Pulmonary artery endothelial cell (primary cell): ENCODE results near the gene NCAM2. TPM values are rescaled to one million over a fixed set of nuclear protein-coding genes. Genes with fewer than 3 reads are reported as not detected.
"Not testable (repeated sequence)": the region's sequence is repeated elsewhere in the genome, so short reads cannot be mapped to it uniquely, and the experiment has no call there.

ENCODE experiments used
- DNase-seq: peaks from one replicate; pipeline ENCODE4 v3.0.0-alpha.2; 2011; ENCODE audit warnings: low read depth, low spot score
- total RNA-seq: library from RNA; depleted of rRNA; stranded (reverse); fragments of >200 nt; gene quantifications from 2 replicates; pipeline ENCODE4 v1.2.3, GENCODE V29; 2014

NCAM2 gene
- total RNA-seq, 1 donor from 2014 or later = 0.40 TPM

DNA sequence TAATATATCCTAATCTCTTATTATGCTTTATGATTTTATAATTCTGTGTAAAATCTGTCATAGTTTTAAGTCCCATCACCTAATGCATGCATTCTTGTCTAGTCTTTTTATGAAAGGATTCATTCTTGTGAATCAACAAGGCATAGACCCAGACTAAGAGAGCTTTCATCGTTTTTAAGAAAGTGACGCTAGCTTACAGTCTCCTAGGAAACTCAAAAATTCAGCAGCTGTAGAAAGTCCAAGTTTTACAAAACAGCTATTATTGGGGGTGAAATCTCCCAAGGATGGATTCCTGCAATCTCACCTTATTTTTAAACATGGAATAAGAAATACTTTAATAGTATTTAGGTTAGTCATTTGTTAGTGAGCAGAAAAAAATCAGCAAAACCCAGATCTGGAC is 104.7 kb downstream of the NCAM2 start:
- no peak for DNase-seq

DNA sequence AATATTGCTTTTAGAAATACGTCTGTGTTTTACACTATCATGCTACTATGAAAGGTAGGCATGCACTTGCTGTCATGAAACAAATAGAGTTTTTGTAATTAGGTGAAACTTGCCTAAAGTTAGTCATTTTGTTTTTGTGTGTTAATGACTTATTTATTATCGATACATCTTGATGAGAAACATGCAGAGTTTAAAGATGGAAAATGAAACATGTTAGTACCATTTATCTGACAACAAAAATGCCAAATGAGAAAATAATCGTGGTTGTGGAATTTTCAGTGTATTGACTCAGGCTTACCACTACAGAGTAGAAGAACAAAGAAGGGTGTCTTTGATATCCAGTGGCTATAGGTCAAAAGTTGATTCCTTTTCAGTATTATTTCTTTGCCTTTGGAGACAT is 105.5 kb downstream of the NCAM2 start:
- DNase-seq = no peak

DNA sequence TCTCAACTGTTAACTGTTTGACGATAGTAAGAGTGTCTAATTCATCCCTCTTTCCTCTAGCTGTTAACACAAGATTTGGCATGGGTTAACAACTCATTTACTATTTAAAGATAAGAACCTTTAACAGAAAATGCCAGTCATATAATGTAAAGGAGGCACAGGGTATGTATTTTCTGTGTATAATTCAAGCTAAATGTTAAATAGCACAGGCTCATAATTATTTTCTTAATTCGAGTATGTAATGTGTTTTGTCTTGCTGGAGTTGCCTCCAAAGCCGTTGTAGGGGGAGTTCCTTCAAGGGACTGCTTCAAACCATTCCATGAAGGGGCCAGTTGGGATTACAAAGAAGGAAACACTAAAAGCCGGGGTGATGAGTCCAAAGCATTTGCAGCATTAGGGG is 111.5 kb downstream of the NCAM2 start:
- DNase-seq = no peak

DNA sequence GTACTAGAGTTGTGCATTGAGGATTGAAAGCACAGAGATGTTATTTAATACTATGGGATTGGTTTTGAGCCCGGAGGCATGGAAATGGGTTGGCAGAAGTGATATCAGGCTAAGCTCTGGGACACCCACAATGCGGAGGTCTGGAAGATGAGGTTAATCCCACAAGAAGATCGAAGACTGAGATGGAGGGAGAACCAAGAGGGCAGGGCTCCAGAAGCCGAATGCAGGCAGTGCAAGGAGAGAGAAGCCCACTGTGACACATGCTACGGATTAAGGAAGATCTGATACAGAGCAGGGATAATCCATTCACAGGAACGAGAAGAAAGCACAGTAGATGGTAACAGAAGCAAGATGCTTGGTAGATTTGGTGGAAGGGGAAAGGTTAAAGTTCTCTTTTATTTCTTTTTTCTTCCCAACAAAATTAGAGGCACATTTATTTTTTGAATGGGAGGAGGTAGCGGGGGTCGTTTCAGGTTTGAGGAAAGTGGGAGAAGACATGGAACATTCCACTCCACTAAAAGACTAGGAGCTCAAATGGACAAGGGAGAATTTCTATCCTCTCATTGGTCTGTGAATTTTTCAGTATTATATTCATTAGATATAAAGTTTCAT is 113.2 kb downstream of the NCAM2 start:
- DNase-seq = no peak

DNA sequence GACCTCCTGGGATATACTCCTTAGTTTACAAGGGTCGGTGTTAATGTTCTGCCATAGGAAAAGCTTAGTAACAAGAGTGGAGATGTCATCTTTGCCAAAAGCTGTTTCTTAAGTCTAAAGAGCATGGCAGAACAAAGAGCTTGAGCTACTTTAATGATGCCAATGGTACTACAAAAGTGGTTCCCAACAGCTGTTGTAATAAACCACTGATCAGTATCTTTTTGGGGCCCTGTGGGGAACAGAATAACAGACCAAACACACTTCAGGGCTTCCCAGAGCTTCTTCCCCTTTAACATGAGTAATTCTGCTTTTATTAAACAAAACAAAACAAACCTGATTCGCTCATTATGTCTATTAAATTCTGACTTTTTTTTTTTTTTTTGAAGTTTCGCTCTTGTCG is 116.3 kb downstream of the NCAM2 start:
- DNase-seq = no peak

DNA sequence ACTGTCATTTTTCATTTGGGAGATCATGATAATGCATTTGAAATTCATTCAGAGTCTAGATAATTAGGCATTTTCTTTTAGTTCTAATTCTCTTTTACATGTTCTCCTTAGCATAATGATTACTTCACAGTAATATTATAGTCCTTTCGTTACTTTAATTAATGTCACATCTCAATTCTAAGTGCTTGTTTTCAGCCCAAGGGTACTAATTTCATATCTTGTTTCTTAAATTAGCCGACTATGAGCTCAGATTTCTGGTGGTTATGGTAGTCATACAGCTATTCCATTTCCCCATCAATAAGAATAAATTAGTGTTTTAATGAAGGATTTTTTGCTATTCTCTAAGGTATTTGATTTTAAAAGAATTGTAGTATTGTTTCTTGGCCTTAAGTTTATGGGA is 120.9 kb downstream of the NCAM2 start:
- DNase-seq = no peak

DNA sequence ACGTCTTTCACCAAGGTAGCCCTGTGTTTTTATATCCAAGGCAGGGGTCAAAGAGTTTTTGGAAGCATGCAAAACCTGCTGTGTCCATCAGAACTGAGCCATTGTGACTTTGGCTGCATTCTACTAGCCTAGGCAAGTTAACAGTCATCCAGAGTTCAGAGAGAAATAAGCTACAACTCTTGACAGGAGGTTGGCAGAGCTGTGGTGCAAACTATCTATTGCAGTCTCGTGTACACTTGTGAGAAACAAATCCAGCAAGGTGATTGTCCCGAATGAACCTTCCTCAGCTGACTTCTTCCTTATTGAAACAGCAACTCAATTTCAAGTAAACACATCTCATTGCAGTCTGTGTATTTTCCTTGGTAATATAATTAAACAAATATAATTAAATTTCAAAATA is 124.5 kb downstream of the NCAM2 start:
- no peak for DNase-seq

DNA sequence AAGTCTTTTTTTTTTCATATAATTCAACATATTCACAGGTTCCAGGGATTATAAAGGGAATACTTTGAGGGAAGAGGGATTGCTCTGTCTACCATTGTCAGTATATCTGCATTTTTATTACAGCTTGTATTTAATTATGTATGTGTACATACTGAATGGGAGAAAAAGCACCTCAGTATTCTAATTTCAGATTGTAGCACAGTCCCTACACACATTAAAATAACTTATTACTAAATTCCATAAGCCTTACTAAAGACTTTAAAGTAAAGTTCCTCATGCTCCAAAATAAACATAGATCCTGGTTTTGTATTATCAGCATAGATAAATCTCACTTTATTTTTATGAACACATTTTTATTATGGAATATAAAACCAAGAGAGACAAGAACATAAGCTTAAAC is 134.2 kb downstream of the NCAM2 start:
- no peak for DNase-seq

DNA sequence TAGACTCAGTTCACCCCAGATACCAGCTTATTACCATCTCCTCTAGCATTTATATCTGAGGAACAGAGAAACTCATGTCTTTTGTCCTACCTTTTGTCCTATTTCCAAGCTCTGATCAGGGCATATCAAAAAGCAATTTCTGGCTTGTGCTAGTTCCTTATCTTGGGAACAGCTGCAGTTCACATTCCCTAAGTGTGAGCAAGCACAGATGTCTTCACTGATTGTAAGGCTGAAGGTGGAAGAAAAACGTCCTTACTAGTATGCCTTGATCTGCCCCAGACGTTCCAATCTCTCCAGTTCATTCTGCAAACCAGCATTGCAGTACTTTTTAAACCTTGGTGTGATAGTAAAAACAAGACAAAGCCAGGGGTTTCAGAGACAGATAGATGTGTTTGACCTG is 139.8 kb downstream of the NCAM2 start:
- no peak for DNase-seq

DNA sequence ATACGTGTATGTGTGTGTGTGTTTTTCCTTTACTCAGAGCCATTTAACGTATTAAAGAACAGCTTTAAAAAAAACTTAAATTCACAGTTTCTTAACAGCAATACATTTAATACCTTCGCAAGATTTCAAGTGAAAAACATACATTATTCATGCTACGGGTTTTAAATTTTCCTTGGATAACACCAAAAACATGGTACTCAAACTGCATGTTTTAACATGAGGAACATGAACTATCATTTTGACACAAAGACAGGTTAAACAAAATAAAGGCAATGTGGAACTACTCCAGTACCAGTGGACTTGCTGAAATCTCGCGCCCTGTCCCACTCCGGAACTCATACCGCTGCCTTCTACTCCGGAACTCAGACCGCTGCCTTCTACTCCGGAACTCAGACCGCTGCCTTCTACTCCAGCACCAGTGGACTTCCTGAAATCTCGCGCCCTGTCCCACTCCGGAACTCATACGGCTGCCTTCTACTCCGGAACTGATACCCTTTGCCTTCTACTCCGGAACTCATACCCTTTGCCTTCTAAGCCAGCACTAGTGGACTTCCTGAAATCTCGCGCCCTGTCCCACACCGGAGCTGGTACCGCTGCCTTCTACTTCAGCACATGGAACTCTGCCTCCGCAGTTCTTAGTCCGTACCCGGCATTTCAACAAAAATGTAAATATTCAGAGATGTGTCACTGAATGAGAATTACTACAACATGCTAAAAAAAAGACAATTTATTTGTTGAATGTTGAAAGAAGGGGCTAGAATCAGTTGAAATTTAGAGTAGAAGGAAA is 148.6 kb downstream of the NCAM2 start:
- DNase-seq = no peak

DNA sequence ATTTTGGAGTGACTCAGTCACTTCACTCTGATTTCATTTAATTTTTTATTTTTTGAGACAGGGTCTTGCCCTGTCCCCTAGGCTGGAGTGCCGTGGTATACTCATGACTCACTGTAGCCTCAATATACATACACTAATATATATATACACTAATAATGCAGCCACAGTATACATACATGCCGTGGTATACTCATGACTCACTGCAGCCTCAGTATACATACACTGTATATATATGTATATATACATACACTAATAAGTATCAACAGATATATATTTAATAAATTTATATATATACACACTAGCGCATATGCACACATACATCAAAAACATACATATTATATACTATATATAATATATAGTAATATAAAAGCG is 149.2 kb downstream of the NCAM2 start:
- no peak for DNase-seq

DNA sequence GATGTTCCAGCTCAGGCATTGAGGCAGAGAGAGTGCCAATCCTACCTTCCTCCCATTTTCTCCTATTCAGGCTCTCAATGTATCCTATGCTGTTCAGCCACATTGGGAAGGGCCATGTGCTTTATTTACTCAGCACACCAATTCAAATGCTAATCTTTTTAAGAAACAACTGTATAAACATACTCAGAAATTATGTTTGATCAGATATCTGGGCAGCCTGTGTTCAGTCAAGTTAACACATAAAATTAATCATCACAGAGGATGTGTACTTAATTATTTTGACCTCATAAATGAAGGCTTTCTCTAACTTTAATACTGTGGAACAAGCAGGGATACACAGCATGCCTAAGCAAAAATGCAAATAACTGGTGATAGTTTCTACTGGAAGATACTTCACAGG is 149.8 kb downstream of the NCAM2 start:
- DNase-seq = no peak

DNA sequence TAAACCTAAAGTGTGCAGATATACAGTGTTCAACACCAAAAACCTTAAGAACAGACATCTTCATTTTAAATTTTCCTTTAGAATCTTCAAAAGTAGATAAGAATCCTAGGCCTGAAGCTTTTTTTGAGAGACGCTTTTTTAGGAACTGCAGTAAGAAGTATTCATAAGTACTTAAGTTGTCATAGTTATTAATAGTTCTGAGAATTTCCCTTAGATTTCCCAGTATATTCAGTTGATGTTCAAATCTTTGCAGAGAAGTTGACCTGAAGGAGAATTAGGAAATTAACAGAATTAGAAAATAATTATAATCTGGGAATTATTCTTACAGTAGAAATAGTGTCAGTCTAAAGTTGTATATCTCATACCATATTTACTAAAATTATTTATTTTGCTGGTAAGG is 150.3 kb downstream of the NCAM2 start:
- no peak for DNase-seq

DNA sequence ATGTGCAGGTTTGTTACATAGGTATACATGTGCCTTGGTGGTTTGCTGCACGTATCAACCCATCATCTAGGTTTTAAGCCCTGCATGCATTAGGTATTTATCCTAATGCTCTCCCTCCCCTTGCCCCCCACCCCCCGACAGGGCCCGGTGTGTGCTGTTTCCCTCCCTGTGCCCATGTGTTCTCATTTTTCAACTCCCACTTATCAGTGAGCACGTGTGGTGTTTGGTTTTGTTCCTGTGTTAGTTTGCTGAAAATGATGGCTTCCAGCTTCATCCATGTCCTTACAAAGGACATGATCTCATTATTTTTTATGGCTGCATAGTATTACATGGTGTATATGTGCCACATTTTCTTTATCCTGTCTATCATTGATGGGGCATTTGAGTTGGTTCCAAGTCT is 151.2 kb downstream of the NCAM2 start:
- not testable (repeated sequence) for DNase-seq

DNA sequence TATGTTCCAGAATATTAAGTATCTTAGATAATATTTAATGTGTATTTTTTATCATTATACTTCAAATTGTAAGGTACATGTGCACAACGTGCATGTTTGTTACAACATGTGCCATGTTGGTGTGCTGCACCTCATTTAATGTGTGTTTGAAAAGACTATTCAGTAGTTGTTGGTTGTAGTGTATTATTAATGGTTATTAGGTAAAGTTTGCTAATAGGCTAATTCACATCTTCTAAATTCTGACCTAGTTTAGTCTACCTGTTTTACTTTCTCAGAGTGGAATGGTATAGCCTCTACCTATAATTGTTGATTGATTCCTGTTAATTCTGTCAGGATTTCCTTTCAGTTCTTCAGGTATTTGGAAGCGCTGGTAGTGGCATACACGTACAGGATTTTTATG is 153.0 kb downstream of the NCAM2 start:
- DNase-seq = no peak

DNA sequence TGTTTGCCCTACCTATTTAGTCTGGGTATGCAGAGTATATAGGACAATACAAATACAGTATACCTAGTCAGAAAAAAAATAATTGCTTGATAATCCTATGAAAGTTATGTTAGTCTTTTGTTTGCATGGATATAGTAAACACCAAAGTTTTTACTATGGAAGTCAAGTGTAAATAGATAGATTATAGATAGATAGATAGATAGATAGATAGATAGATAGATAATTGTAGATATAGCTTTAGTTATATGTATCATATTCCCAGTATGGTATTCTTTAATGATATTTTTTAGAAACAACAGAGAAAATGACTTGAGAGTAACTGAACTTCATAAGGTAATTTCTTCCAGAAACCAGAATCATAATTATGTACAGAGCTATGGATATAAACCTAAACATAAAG is 158.2 kb downstream of the NCAM2 start:
- no peak for DNase-seq

DNA sequence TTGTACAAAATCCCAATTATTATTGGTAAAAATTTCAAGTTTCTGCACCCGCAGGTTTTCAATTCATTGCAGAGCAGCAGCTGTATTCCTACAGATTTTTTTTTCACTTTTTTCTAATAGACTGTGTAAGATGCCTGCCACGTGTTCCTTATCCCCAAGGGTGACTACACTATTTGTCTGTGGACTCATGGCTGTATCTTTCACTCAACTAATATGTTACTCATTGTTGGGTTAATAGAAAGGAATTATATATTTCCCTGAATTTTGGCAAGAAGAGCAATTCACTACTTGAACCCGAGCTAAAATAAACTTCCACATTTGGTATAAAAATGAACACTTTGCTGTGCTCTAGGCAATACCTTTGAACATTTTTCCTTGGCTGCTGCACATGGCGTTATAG is 158.7 kb downstream of the NCAM2 start:
- no peak for DNase-seq

DNA sequence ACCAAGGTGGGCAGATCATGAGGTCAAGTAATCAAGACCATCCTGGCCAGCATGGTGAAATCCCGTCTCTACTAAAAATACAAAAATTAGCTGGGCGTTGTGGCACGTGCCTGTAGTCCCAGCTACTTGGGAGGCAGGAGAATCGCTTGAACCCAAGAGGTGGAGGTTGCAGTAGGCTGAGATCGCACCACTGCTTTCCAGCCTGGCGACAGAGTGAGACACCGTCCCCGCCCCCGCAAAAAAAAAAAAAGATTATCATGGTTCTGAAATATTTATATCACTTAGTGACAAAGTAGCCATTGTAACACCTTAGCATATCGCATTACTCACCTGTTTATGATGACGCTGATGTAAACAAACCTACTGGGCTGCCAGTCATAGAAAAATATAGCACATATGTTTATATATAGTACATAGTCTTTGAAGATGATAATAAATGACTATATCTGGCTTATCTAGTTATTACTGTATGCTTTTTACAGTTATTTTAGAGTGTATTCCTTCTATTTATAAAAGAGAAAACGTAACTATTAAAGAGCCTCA is 160.2 kb downstream of the NCAM2 start:
- DNase-seq = no peak

DNA sequence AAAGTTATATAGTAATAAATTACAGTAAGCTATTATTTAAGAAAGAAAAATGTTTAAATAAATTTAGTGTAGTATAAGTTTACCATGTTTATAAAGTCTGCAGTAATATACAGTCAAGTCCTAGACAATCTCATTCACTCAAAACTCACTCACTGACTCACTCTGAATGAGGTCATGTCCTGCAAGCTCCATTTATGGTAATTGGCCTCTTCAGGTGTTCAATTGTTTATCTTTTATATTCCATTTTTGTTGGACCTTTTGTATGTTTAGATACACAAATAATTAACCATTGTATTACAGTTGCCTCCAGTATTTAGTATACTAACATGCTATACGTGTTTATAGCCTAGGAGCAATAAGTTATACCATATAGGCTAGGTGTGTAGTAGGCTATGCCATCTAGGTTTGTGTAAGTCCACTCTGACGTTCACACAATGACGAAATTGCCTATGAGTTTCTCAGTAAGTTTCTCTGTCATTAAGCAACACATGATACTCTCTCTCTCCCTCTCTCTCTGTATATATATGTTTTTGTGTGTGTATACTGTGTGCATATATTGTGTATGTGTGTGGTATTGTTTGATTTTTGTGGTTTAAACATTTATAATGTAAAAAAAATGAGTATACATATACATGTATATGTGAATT is 161.2 kb downstream of the NCAM2 start:
- no peak for DNase-seq

DNA sequence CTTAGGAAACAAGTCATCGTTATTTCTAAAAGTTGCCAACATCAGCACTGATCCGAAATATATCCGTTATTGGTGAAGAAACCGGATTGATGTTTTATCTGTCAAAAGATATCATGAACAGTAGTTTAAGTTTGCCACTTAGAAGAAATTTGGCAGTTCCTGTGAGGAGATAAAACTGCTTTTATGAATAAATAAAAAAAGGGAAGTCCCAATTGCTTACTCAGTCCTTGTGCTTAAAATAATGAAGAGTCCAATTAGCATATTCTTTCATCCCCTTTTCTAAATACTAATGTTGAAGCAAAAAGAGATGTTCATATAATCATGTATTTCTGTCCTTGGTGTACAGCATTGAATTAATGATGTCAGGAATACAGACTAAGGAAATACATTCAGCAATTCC is 164.6 kb downstream of the NCAM2 start:
- no peak for DNase-seq

DNA sequence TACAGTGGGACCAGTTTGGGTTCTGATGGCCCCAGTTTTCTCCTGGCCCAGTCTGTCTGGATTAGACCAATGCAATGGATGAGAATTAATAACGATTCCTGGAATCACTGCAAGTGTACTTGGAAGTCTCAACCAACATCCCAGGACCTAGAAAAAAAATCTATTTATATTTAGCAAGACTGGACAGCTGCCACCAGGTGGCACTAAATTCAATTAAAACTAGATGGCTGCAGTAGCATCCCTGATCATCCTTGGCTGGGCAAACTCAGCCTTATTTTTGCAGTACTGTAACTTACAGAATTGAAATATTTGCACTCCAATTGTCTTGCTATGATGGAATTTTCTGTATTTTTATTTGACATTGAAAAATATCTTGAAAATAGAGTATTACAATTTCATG is 165.7 kb downstream of the NCAM2 start:
- DNase-seq = peak; percentile 20

DNA sequence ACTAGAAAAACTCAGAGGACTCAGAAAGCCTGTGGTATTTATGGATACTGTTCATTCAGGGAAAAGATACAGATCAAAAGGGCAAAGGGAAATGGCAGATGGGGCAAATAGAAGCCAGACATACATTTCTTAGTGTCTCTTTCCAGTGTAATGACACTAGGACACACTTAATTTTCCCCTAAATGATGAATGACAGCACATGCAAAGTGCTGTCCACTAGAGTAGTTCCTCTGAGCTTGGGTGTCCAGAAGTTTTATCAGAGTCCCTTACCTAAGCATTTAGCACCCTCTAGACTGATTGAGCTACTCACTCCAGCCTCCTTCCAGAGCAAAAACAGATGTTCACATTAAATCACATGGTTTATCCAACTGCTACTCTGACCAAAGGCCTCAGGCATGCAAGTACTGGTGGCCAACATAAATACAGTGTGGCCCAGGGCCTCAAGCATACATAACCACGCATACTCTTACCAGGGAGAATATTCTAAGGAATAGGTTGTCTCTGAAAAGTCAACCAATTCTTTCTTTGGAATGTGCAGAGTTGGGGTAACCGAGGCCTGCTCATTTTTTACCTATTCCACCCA is 166.9 kb downstream of the NCAM2 start:
- DNase-seq = no peak
